Fibroblast of lung (primary cell): ENCODE data around the gene SOCS1. TPM values are rescaled to one million over a fixed set of nuclear protein-coding genes. Genes with fewer than 3 reads are reported as not detected.

ENCODE experiments used
- DNase-seq, 2 donors: peaks; one replicate each; pipeline versions ENCODE4 v3.0.0 to v3.0.0-alpha.2; 2010; ENCODE audit warnings: low read depth in 2 of 2
- H2AFZ ChIP-seq: 2 replicates; pipeline ENCODE4 v1.5.1; 2012; ENCODE audit warnings: low read length, control low read depth, inconsistent platforms
- H3K27ac ChIP-seq: 2 replicates; pipeline ENCODE4 v1.5.1; 2011; ENCODE audit warnings: low read length, control low read depth; ENCODE audit not compliant: insufficient read depth
- H3K27me3 ChIP-seq: 2 replicates; pipeline ENCODE4 v1.5.1; 2011; ENCODE audit warnings: mild to moderate bottlenecking, low read length; ENCODE audit not compliant: control insufficient read depth, insufficient read depth
- H3K36me3 ChIP-seq: 2 replicates; pipeline ENCODE4 v1.5.1; 2011; ENCODE audit warnings: low read length; ENCODE audit not compliant: control insufficient read depth, insufficient read depth
- H3K4me1 ChIP-seq: 2 replicates; pipeline ENCODE4 v1.5.1; 2011; ENCODE audit warnings: low read length; ENCODE audit not compliant: control insufficient read depth, insufficient read depth; ENCODE audit errors: extremely low read depth
- H3K4me2 ChIP-seq: 2 replicates; pipeline ENCODE4 v1.5.1; 2011; ENCODE audit warnings: low read length, control low read depth; ENCODE audit not compliant: insufficient read depth; ENCODE audit errors: extremely low read depth
- H3K4me3 ChIP-seq, 4 experiments: fragments of 200-600 bp in 1 of 4; sonication (generic) in 1 of 4; replicated peaks in 1 of 4; 2 replicates each; pipeline ENCODE4 v1.5.1; 2011 to 2016; ENCODE audit warnings: low read length in 4 of 4, low read depth in 3 of 4, mild to moderate bottlenecking in 3 of 4, control low read depth in 2 of 4, inconsistent platforms in 1 of 4, mixed read lengths in 1 of 4; ENCODE audit not compliant: insufficient read depth in 1 of 4; ENCODE audit errors: control extremely low read depth in 1 of 4
- H3K79me2 ChIP-seq: 2 replicates; pipeline ENCODE4 v1.5.1; 2012; ENCODE audit warnings: mild to moderate bottlenecking, low read length, inconsistent platforms; ENCODE audit not compliant: control insufficient read depth, insufficient read depth
- H3K9ac ChIP-seq: 2 replicates; pipeline ENCODE4 v1.5.1; 2011; ENCODE audit warnings: mild to moderate bottlenecking, low read length, control low read depth; ENCODE audit not compliant: insufficient read depth
- H3K9me3 ChIP-seq: 2 replicates; pipeline ENCODE4 v1.5.1; 2012; ENCODE audit warnings: low read depth, low read length; ENCODE audit not compliant: control insufficient read depth, insufficient read depth
- H4K20me1 ChIP-seq: 2 replicates; pipeline ENCODE4 v1.5.1; 2011; ENCODE audit warnings: low read length; ENCODE audit not compliant: control insufficient read depth, insufficient read depth; ENCODE audit errors: extremely low read depth
- EZH2 ChIP-seq: IDR thresholded peaks from 2 replicates; pipeline ENCODE4 v1.5.1; 2012; ENCODE audit warnings: low read length, control low read depth, mild to moderate bottlenecking; ENCODE audit errors: missing control alignments
- polyA plus RNA-seq, 2 donors: library from polyadenylated mRNA; depleted of rRNA in 1 of 2; stranded (reverse) in 1 of 2; unstranded in 1 of 2; fragments of >200 nt; gene quantifications; 2 replicates each; pipeline ENCODE4 v1.2.1, GENCODE V29; 2011 to 2012; ENCODE audit warnings: missing spikeins in 1 of 2
- total RNA-seq: library from RNA; depleted of rRNA; stranded (reverse); fragments of >200 nt; gene quantifications from 2 replicates; pipeline ENCODE4 v1.2.1, GENCODE V29; 2014
- TF ChIP-seq, protein P1 (sequence below), 2 donors: IDR thresholded peaks in 1 of 2; conservative IDR thresholded peaks in 1 of 2; 1 replicate in 1 of 2; 2 replicates in 1 of 2; pipeline ENCODE4 v1.5.1; 2011 to 2012; ENCODE audit warnings: low read length in 2 of 2, control low read depth in 1 of 2, inconsistent platforms in 1 of 2, low read depth in 1 of 2, mild to moderate bottlenecking in 1 of 2

The SOCS1 gene
- total and polyA plus RNA-seq, 2 donors (not counting 1 experiment from before 2014, with no cell fraction given): 17.7 to 21.1 TPM

GRCh38 chr16:11264155-11264832, 8.3 kb upstream of the SOCS1 start:
- Histone ChIP-seq H3K4me1 (no peaks in the 10 kb centered on the region), H3K9ac (no peak overlapping the region), H3K4me3 (no peak overlapping the region), H3K79me2 (no peaks in the 10 kb centered on the region), H3K9me3 (no peaks in the 10 kb centered on the region), H3K36me3 (no peaks in the 10 kb centered on the region), H2AFZ (no peak overlapping the region), H3K4me2 (no peak overlapping the region), H3K27me3 (no peaks in the 10 kb centered on the region), H3K27ac (no peak overlapping the region), H4K20me1 (no peaks in the 10 kb centered on the region)
- no peak for DNase-seq
- TF ChIP-seq, protein P1, sequence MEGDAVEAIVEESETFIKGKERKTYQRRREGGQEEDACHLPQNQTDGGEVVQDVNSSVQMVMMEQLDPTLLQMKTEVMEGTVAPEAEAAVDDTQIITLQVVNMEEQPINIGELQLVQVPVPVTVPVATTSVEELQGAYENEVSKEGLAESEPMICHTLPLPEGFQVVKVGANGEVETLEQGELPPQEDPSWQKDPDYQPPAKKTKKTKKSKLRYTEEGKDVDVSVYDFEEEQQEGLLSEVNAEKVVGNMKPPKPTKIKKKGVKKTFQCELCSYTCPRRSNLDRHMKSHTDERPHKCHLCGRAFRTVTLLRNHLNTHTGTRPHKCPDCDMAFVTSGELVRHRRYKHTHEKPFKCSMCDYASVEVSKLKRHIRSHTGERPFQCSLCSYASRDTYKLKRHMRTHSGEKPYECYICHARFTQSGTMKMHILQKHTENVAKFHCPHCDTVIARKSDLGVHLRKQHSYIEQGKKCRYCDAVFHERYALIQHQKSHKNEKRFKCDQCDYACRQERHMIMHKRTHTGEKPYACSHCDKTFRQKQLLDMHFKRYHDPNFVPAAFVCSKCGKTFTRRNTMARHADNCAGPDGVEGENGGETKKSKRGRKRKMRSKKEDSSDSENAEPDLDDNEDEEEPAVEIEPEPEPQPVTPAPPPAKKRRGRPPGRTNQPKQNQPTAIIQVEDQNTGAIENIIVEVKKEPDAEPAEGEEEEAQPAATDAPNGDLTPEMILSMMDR (conservative IDR thresholded peaks at IDR 0.05 in 1 of 2, IDR thresholded peaks at IDR 0.05 in 1 of 2; ENCODE audit: low read depth in 1 of 2, low read length in 2 of 2): no peak
- TF ChIP-seq EZH2: no peak

DNA sequence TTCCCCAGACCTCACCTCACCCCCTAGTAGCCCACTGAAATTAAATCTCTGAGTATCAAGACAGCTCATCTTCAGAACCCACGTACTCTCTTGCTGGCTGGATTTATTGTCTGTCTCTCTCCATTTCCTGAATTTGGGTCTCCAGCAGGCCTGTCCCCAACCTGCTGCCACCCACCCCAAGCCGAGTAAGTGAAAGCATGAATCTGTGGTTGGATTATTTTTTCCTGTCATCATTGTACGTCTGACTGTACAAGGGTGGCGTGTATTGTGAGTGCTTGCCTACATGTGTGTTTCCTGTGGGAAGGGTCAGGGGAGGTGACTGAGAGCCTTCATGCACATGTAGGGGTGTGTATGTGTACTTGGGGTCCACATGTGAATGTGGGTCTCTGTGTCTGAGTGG, 7.7 kb upstream of the SOCS1 start:
- no peak overlapping the region for H3K27ac ChIP-seq
- no peak overlapping the region for H3K4me2 ChIP-seq
- no peaks in the 10 kb centered on the region for H3K36me3 ChIP-seq
- no peak overlapping the region for H3K9ac ChIP-seq
- H3K27me3 ChIP-seq: no peaks in the 10 kb centered on the region
- no peaks in the 10 kb centered on the region for H3K9me3 ChIP-seq
- H3K79me2 ChIP-seq: no peaks in the 10 kb centered on the region
- DNase-seq: no peak
- no peaks in the 10 kb centered on the region for H4K20me1 ChIP-seq
- no peak overlapping the region for H2AFZ ChIP-seq
- peaks cover 5% of the 10 kb centered on the region for H3K4me1 ChIP-seq
- no peak overlapping the region for H3K4me3 ChIP-seq
- TF ChIP-seq EZH2: no peak
- TF ChIP-seq, protein P1 (conservative IDR thresholded peaks at IDR 0.05 in 1 of 2, IDR thresholded peaks at IDR 0.05 in 1 of 2; ENCODE audit: low read depth in 1 of 2, low read length in 2 of 2): no peak

DNA sequence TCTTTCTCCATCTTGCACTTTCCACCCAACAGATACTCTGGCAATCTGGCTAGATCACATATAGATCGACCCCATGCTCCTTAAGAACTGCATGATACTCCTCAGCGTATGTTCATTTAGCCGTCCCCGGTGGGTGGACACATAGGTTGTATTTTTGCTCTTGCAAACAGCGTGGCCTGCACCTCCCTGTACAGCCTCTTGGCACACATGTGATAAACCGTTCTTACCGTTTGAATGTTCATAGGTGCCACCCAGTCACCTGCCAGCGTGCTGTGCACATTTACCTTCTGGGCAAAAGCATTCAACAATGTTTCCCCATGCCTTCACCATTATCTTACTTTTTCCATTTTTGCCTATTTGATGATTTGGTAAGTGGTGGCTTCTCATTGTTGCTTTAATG, 6.9 kb upstream of the SOCS1 start:
- no peak overlapping the region for H3K4me3 ChIP-seq
- H3K4me2 ChIP-seq: no peak overlapping the region
- H4K20me1 ChIP-seq: no peaks in the 10 kb centered on the region
- H3K27ac ChIP-seq: no peak overlapping the region
- H2AFZ ChIP-seq: no peak overlapping the region
- no peak for TF ChIP-seq EZH2
- TF ChIP-seq, protein P1 (conservative IDR thresholded peaks at IDR 0.05 in 1 of 2, IDR thresholded peaks at IDR 0.05 in 1 of 2; ENCODE audit: low read depth in 1 of 2, low read length in 2 of 2): no peak
- H3K36me3 ChIP-seq: no peaks in the 10 kb centered on the region
- H3K9me3 ChIP-seq: no peaks in the 10 kb centered on the region
- H3K9ac ChIP-seq: no peak overlapping the region
- DNase-seq: no peak
- H3K79me2 ChIP-seq: no peaks in the 10 kb centered on the region
- H3K4me1 ChIP-seq: peaks cover 5% of the 10 kb centered on the region
- no peaks in the 10 kb centered on the region for H3K27me3 ChIP-seq
